ENCODE results near the gene KCNT1.

KCNT1 gene

GRCh38 chr9:135699440-135699839 lies 2.5 kb upstream of the KCNT1 start, which contains the start of gene SOHLH1:
TSS of gene SOHLH1 (minus strand) at chr9:135699481. CDS start at chr9:135699467, 14 bp downstream.
- no peak for DNase-seq (ENCODE audit: low read depth in 2 of 2)

GRCh38 chr9:135700525-135700924 lies 1.5 kb upstream of the KCNT1 start:
- DNase-seq (ENCODE audit: low read depth in 2 of 2) = no peak

GRCh38 chr9:135701067-135701958 lies 672 bp upstream of the KCNT1 start:
- DNase-seq (ENCODE audit: low read depth in 2 of 2) = no peak

GRCh38 chr9:135703726-135704125 lies 1.7 kb downstream of the KCNT1 start:
- DNase-seq (ENCODE audit: low read depth in 2 of 2) = no peak

- no peak for DNase-seq (ENCODE audit: low read depth in 2 of 2)
Measured at GRCh38 chr9:135704483-135704882, 2.5 kb downstream of the KCNT1 start.

- no peak for DNase-seq (ENCODE audit: low read depth in 2 of 2)
Measured at GRCh38 chr9:135705376-135705775, 3.4 kb downstream of the KCNT1 start.

GRCh38 chr9:135706288-135706687 lies 4.3 kb downstream of the KCNT1 start:
- DNase-seq (ENCODE audit: low read depth in 2 of 2) = no peak

GRCh38 chr9:135707252-135708138 lies 5.5 kb downstream of the KCNT1 start:
- no peak for DNase-seq (ENCODE audit: low read depth in 2 of 2)

- DNase-seq (ENCODE audit: low read depth in 2 of 2) = no peak
Measured at GRCh38 chr9:135708164-135708563, 6.2 kb downstream of the KCNT1 start.

- DNase-seq (ENCODE audit: low read depth in 2 of 2) = no peak
Measured at GRCh38 chr9:135711391-135711790, 9.4 kb downstream of the KCNT1 start.

GRCh38 chr9:135711881-135712280 lies 9.9 kb downstream of the KCNT1 start:
- no peak for DNase-seq (ENCODE audit: low read depth in 2 of 2)

- no peak for DNase-seq (ENCODE audit: low read depth in 2 of 2)
Measured at GRCh38 chr9:135712613-135713295, 10.8 kb downstream of the KCNT1 start.

- DNase-seq (ENCODE audit: low read depth in 2 of 2) = no peak
Measured at GRCh38 chr9:135714242-135715055, 12.5 kb downstream of the KCNT1 start.

- no peak for DNase-seq (ENCODE audit: low read depth in 2 of 2)
Measured at GRCh38 chr9:135715056-135715595, 13.1 kb downstream of the KCNT1 start.

- DNase-seq (ENCODE audit: low read depth in 2 of 2) = no peak
Measured at GRCh38 chr9:135716045-135716444, 14.1 kb downstream of the KCNT1 start.

GRCh38 chr9:135717410-135717809 lies 15.4 kb downstream of the KCNT1 start:
- no peak for DNase-seq (ENCODE audit: low read depth in 2 of 2)

GRCh38 chr9:135718616-135719015 lies 16.6 kb downstream of the KCNT1 start:
- no peak for DNase-seq (ENCODE audit: low read depth in 2 of 2)

GRCh38 chr9:135719472-135719871 lies 17.5 kb downstream of the KCNT1 start:
- DNase-seq (ENCODE audit: low read depth in 2 of 2) = no peak

GRCh38 chr9:135722365-135722764 lies 20.4 kb downstream of the KCNT1 start:
- no peak for DNase-seq (ENCODE audit: low read depth in 2 of 2)

GRCh38 chr9:135724186-135724787 lies 22.3 kb downstream of the KCNT1 start:
- DNase-seq (ENCODE audit: low read depth in 2 of 2) = no peak

All from activated CD8-positive, alpha-beta memory T cell treated with anti-CD3 and anti-CD28 coated beads for 4 hours (primary cell).